NOMO-1 treated with dmso at 0.1 percent for 144 hours (cell line): ENCODE measurements around the gene ZDHHC1.

ENCODE experiments used
- DNase-seq: peaks from one replicate; lab custom pipeline; 2025; ENCODE audit not compliant: unreplicated experiment; lab: John Stamatoyannopoulos, UW

The ZDHHC1 gene

DNA sequence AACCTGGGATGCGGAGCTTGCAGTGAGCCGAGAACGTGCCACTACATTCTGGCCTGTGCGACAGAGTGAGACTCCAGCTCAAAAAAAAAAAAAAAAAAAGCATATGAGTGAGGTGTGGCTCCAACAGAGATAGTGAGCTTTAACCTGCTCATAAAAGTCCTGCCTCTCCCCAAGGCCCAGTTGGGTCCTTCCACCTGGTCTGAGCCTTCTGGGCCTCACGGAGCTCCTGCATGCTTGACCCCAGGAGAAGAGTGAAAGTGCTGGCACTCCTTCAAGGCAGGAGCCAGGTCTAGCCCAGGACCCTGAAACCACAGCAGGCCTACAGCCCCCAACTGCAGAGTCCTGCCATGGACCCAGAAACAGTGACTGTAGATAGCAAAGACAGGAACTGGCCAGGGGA is 32.3 kb upstream of the ZDHHC1 start:
- DNase-seq, result no peak

- DNase-seq, result peak; percentile 38
Observed at GRCh38 chr16:67447508-67448076, 31.3 kb upstream of the ZDHHC1 start.

DNA sequence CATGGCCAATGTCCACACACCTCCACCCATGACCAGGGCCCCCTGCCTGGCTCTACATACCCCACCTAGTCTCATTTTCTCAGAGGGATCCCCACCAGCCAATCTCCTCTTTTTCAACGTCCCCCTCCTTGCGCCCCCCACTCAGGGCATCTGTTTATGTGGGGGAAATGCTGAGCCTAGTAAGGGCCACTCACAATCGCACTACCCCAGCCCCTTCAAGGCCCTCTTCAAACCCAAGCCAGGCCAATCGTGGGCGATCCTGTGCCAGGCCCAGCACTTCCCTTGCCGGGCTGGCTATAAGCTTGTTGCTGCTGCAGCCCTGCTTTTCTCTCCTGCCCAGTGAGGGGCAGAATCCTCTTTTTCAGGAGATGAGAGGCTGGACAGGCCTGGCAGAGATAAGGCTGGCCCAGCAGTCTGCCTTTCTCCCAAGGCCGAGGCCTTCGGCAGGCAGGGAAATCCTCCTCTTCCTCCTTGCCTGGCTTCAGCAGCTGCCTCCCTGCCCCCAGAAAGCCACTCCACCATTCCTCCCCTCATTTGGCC is 30.8 kb upstream of the ZDHHC1 start:
- DNase-seq, result no peak

GRCh38 chr16:67445913-67446907 is 29.9 kb upstream of the ZDHHC1 start:
- DNase-seq, result no peak

DNA sequence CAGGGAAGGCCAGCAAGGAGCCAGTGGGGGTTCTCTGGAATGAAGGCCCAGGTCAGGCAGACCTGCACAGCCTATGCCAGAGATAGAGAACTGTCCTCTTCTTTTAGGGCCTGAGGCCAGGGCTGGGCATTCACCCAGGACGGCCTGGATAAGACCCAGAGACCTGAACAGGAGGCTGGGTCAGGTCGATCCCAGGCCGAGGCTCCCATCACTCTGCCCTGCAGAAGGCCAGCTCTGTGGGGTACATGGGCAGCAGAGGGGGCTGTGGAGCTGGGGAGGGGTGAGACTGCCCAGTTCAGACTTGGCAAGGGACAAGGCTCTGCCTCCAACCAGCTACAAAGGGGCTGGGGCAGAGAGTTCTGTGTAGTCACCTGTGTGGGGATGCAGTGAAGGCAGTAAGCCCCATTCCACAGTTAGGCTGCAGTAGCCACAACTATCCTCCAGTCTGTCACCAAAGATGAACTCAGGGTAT is 29.2 kb upstream of the ZDHHC1 start:
- no peak for DNase-seq

GRCh38 chr16:67445126-67445426 is 28.8 kb upstream of the ZDHHC1 start:
- no peak for DNase-seq

GRCh38 chr16:67444259-67445125 is 28.2 kb upstream of the ZDHHC1 start:
- no peak for DNase-seq

DNA sequence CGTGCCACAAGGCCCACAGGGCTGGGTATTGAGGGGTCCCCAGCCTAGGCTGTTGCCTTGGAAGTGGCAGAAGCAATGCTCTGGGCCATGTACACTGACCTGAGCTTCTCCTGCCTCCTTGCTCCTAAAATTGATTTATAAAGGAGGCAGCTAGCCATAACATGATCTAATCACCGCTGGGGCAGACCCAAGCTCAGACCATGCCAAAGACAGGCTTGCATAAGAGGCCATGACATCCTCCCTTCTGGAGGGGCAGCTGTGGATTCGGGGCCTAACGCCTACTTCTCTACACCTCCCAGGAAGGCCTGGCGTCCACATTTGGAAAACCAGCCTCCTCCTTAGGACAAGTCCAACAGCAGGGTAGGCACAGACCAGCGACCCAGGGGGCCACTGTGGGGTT is 27.0 kb upstream of the ZDHHC1 start:
- no peak for DNase-seq

GRCh38 chr16:67442581-67443255 is 26.4 kb upstream of the ZDHHC1 start:
- DNase-seq, result no peak

DNA sequence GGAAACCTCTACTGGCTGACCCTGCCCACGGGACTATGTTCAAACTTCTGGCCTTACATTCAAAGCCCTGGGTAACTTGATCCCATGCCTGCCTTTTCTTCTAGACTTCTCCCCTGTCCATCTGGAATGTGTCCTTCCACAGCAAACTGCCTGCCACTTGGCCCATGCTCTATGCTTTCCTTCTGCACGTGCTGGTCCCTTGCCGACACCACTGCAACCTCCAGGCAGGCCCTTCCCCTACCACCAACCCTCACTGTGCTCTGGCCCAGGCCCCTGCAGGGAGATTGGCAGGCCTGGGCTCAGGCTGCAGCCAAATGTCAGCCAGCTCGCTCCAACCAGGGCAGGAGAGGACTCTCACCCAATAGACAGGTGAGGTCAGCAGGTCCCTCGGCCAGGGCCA is 25.6 kb upstream of the ZDHHC1 start:
- no peak for DNase-seq

DNA sequence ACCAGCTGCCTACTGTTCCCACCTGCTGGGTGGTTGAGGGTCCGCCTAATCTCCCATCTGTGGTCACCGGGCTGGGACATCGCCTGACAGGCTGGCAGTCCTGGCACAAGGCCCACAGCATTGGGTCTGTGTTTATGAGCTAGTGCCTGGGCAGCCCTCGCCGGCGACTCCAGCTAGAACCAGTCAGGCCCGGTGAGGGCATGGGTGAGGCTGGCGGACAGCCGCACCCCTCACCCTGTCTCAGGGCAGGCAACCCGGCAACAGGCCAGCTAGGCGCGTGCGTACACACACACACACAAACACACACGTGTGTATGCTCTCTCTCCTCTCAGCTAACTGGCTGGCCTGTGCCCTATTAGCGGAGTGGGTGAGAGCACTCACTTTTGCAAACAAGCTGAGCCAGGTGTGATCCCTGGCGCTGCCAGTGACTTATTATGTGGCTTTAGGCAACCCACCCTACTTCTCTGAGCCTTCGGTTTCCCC is 25.0 kb upstream of the ZDHHC1 start:
- DNase-seq, result no peak

- no peak for DNase-seq
Observed at GRCh38 chr16:67438824-67439393, 22.6 kb upstream of the ZDHHC1 start.

- no peak for DNase-seq
Observed at GRCh38 chr16:67438098-67438791, 22.0 kb upstream of the ZDHHC1 start.

DNA sequence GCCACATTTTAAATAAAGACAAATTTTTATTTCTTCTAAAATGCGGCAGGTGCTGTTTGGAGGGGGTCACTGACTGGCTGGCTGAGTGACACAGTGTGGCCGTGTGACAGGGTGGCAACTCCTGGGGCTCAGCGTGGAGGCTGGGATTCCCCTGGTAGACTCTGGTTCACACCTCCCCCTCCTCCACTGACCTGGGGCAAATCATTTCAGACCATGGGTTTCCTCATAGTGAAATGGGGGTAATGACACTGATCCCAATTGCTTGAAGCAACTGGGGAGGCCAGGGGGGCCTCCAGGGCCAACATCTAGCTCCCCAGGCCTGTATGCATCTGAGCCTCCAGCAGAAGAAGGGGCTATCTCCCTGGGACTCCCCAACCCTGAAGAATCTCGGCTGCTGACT is 21.2 kb upstream of the ZDHHC1 start:
- DNase-seq, result no peak

GRCh38 chr16:67436640-67437193 is 20.4 kb upstream of the ZDHHC1 start:
- no peak for DNase-seq

GRCh38 chr16:67435758-67436164 is 19.5 kb upstream of the ZDHHC1 start:
- no peak for DNase-seq

DNA sequence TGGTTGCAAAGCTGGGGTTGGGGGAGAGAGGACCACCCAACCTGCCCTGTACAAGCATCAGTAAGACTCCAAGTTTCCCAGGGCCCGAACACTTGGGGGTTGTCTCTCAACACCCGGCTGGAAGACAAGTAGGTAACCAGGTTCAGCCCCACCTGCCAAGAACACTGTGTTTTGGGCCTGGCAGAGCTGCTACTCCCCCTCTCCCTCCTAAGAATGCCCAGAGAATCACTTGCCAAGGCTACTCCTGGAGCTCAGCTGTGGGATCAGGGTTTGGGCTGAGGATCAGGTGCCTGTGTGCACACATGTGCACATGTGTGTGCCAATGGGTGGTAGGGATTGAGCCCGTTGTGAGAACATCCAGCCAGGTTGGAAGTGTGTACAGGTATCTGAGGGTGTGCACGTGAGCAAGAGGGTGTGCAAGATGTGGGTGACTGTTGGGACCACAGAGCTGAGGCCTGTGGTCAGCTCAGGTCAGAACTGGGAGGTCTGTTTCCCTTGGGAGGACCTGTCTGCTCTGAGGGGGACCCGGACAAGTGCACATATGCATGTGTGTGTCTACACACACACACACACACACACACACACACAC is 16.9 kb upstream of the ZDHHC1 start:
- DNase-seq, result no peak

GRCh38 chr16:67432506-67432890 is 16.2 kb upstream of the ZDHHC1 start:
- DNase-seq, result no peak
